H9 (cell line): Measurements from ENCODE around the gene RAMAC. TPM values are rescaled to one million over a fixed set of nuclear protein-coding genes. Genes with fewer than 3 reads are reported as not detected.

Experiments used
- DNase-seq: peaks from one replicate; pipeline ENCODE4 v3.0.0-alpha.2; 2017
- H2AFZ ChIP-seq: one replicate; pipeline ENCODE4 v1.6.1; 2013; ENCODE audit warnings: mild to moderate bottlenecking, low read length, control low read depth, moderate library complexity
- H2AK5ac ChIP-seq: 2 replicates; pipeline ENCODE4 v1.6.1; 2013; ENCODE audit warnings: low read length, control low read depth, mixed read lengths; ENCODE audit not compliant: insufficient read length
- H2BK120ac ChIP-seq: one replicate; pipeline ENCODE4 v1.6.1; 2013; ENCODE audit warnings: low read depth, mild to moderate bottlenecking, low read length, control low read depth, inconsistent platforms; ENCODE audit not compliant: poor library complexity, severe bottlenecking
- H2BK12ac ChIP-seq: 2 replicates; pipeline ENCODE4 v1.6.1; 2013; ENCODE audit warnings: low read length, control low read depth, mixed read lengths, low read depth; ENCODE audit not compliant: insufficient read length
- H2BK15ac ChIP-seq: 2 replicates; pipeline ENCODE4 v1.6.1; 2013; ENCODE audit warnings: low read depth, low read length, control low read depth
- H2BK20ac ChIP-seq: one replicate; pipeline ENCODE4 v1.6.1; 2013; ENCODE audit warnings: low read depth, mild to moderate bottlenecking, low read length, control low read depth, inconsistent platforms; ENCODE audit not compliant: poor library complexity, severe bottlenecking
- H2BK5ac ChIP-seq: 2 replicates; pipeline ENCODE4 v1.6.1; 2013; ENCODE audit warnings: low read length, control low read depth, mixed read lengths; ENCODE audit not compliant: insufficient read length
- H3K14ac ChIP-seq: 2 replicates; pipeline ENCODE4 v1.6.1; 2013; ENCODE audit warnings: low read length, control low read depth; ENCODE audit not compliant: insufficient read depth
- H3K18ac ChIP-seq: 2 replicates; pipeline ENCODE4 v1.6.1; 2013; ENCODE audit warnings: low read depth, mild to moderate bottlenecking, mixed read lengths, low read length, control low read depth; ENCODE audit not compliant: insufficient read length
- H3K23ac ChIP-seq: 2 replicates; pipeline ENCODE4 v1.6.1; 2013; ENCODE audit warnings: low read length, control low read depth, mixed read lengths, low read depth; ENCODE audit not compliant: insufficient read length
- H3K23me2 ChIP-seq: 2 replicates; pipeline ENCODE4 v1.6.1; 2013; ENCODE audit warnings: low read depth, mild to moderate bottlenecking, mixed read lengths, low read length, control low read depth; ENCODE audit not compliant: insufficient read length, poor library complexity, severe bottlenecking
- H3K27ac ChIP-seq: 2 replicates; pipeline ENCODE4 v1.5.1; 2013; ENCODE audit warnings: low read length, control low read depth, mixed read lengths, low read depth; ENCODE audit not compliant: insufficient read length
- H3K27me3 ChIP-seq: 2 replicates; pipeline ENCODE4 v1.6.1; 2013; ENCODE audit warnings: low read length, control low read depth, inconsistent platforms; ENCODE audit not compliant: insufficient read depth
- H3K4ac ChIP-seq: 2 replicates; pipeline ENCODE4 v1.6.1; 2013; ENCODE audit warnings: low read depth, mild to moderate bottlenecking, control low read depth, inconsistent platforms, low read length, moderate library complexity
- H3K4me1 ChIP-seq: 2 replicates; pipeline ENCODE4 v1.6.1; 2013; ENCODE audit warnings: low read length, control low read depth, inconsistent platforms; ENCODE audit not compliant: insufficient read depth
- H3K4me2 ChIP-seq: 2 replicates; pipeline ENCODE4 v1.6.1; 2013; ENCODE audit warnings: low read length, control low read depth, mixed read lengths; ENCODE audit not compliant: insufficient read length, insufficient read depth
- H3K56ac ChIP-seq: 2 replicates; pipeline ENCODE4 v1.6.1; 2013; ENCODE audit warnings: low read depth, mild to moderate bottlenecking, mixed read lengths, low read length, control low read depth; ENCODE audit not compliant: insufficient read length
- H3K79me1 ChIP-seq: 2 replicates; pipeline ENCODE4 v1.6.1; 2013; ENCODE audit warnings: low read depth, mild to moderate bottlenecking, moderate library complexity, low read length, control low read depth, inconsistent platforms; ENCODE audit not compliant: insufficient read depth, poor library complexity, severe bottlenecking
- H3K79me2 ChIP-seq: 2 replicates; pipeline ENCODE4 v1.6.1; 2013; ENCODE audit warnings: low read length, control low read depth, inconsistent platforms; ENCODE audit not compliant: insufficient read depth
- H3K9ac ChIP-seq: 2 replicates; pipeline ENCODE4 v1.6.1; 2013; ENCODE audit warnings: low read length, control low read depth, mixed read lengths; ENCODE audit not compliant: insufficient read length; ENCODE audit errors: extremely low read depth
- H3K9me3 ChIP-seq: one replicate; pipeline ENCODE4 v1.6.1; 2013; ENCODE audit warnings: low read depth, low read length, inconsistent platforms; ENCODE audit not compliant: control insufficient read depth
- H3T11ph ChIP-seq: one replicate; pipeline ENCODE4 v1.6.1; 2013; ENCODE audit warnings: mild to moderate bottlenecking, low read length, control low read depth, inconsistent platforms
- H4K20me1 ChIP-seq: one replicate; pipeline ENCODE4 v1.6.1; 2013; ENCODE audit not compliant: control insufficient read depth, insufficient read length, insufficient read depth
- H4K5ac ChIP-seq: 2 replicates; pipeline ENCODE4 v1.6.1; 2013; ENCODE audit warnings: low read depth, mild to moderate bottlenecking, mixed read lengths, low read length, control low read depth; ENCODE audit not compliant: insufficient read length
- H4K8ac ChIP-seq: replicated peaks from 2 replicates; pipeline ENCODE4 v1.6.1; 2013; ENCODE audit warnings: low read length, control low read depth, mixed read lengths, low read depth; ENCODE audit not compliant: insufficient read length
- H4K91ac ChIP-seq: 2 replicates; pipeline ENCODE4 v1.6.1; 2013; ENCODE audit warnings: low read depth, mild to moderate bottlenecking, moderate library complexity, mixed read lengths, low read length, control low read depth; ENCODE audit not compliant: insufficient read length
- H3K27ac Mint-ChIP-seq, 3 experiments: 2 replicates in 2 of 3; 3 replicates in 1 of 3; pipeline ENCODE4 v1.8.0; 2020 to 2021; ENCODE audit warnings: mixed read lengths in 3 of 3, mild to moderate bottlenecking in 1 of 3, moderate library complexity in 1 of 3
- H3K27me3 Mint-ChIP-seq: 2 replicates; pipeline ENCODE4 v1.8.0; 2021; ENCODE audit warnings: low read depth, mild to moderate bottlenecking, moderate library complexity, mixed read lengths
- H3K36me3 Mint-ChIP-seq, 3 experiments: 2 replicates in 2 of 3; 3 replicates in 1 of 3; pipeline ENCODE4 v1.8.0; 2020 to 2021; ENCODE audit warnings: low read depth in 3 of 3, mixed read lengths in 3 of 3; ENCODE audit not compliant: insufficient read depth in 1 of 3
- H3K4me1 Mint-ChIP-seq, 2 experiments: 2 replicates each; pipeline ENCODE4 v1.8.0; 2020; ENCODE audit warnings: mixed read lengths in 2 of 2
- H3K4me3 Mint-ChIP-seq, 2 experiments: 2 replicates in 1 of 2; 3 replicates in 1 of 2; pipeline ENCODE4 v1.8.0; 2020 to 2021; ENCODE audit warnings: mild to moderate bottlenecking in 2 of 2, mixed read lengths in 2 of 2, moderate library complexity in 1 of 2
- H3K9me3 Mint-ChIP-seq, 2 experiments: 2 replicates in 1 of 2; 3 replicates in 1 of 2; pipeline ENCODE4 v1.8.0; 2020; ENCODE audit warnings: mild to moderate bottlenecking in 2 of 2, mixed read lengths in 2 of 2, moderate library complexity in 1 of 2
- WGBS: extraction: QIAGEN DNeasy Blood & Tissue Kit; methylation state at CpG from one replicate; pipeline ENCODE4 v1.1.7; 2013; ENCODE audit warnings: missing lambda C conversion rate, low lambda C conversion rate, mixed read lengths; ENCODE audit not compliant: insufficient read length; ENCODE audit errors: extremely low coverage; 5-methylcytosine and 5-hydroxymethylcytosine counted together
- total RNA-seq: library from RNA; stranded (reverse); gene quantifications from 2 replicates; pipeline ENCODE4 v1.2.1, GENCODE V29; 2021
- TF ChIP-seq, protein P1 (sequence below): fragments of 200-600 bp; sonication (generic); conservative IDR thresholded peaks from 3 replicates; pipeline ENCODE4 v1.8.0; 2021; ENCODE audit warnings: antibody characterized with exemption, mild to moderate bottlenecking

RAMAC gene
- total RNA-seq, 1 experiment from 2014 or later, result 35.8 TPM

DNA sequence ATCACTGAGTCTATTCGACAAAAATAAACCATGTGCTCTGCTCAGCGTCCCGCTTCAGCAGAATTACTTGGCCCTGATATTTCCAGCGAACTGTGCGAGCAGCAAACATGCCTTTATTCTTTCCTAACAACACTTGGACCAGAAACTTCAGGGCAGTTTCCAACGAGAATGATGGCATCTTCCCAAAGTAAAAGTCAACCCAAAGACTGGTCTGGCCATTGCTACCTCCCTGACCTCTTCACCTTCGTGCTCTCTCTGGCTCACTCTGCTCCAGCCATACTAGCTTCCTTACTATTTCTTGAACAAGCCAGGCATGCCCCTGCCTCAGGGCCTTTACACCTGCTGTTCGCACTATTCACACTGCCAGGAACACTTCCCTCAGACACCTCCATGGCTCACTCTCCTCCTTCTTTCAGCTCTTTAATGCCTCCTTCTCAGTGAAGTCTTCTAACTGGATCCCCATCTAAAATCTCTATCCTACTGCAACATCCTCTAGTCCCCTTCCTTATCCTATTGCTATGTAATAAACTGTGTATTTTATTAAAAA is 39.8 kb upstream of the RAMAC start:
- WGBS, result no CpG with 5 or more reads among the region's 8 CpGs
- H3K4me2 ChIP-seq, result no peak overlapping the region
- H3T11ph ChIP-seq, result no peak overlapping the region
- H2BK12ac ChIP-seq, result no peak overlapping the region
- H2AFZ ChIP-seq, result no peak overlapping the region
- H3K56ac ChIP-seq, result no peak overlapping the region
- peaks cover 5% of the 10 kb centered on the region for H3K27me3 Mint-ChIP-seq
- TF ChIP-seq, protein P1, sequence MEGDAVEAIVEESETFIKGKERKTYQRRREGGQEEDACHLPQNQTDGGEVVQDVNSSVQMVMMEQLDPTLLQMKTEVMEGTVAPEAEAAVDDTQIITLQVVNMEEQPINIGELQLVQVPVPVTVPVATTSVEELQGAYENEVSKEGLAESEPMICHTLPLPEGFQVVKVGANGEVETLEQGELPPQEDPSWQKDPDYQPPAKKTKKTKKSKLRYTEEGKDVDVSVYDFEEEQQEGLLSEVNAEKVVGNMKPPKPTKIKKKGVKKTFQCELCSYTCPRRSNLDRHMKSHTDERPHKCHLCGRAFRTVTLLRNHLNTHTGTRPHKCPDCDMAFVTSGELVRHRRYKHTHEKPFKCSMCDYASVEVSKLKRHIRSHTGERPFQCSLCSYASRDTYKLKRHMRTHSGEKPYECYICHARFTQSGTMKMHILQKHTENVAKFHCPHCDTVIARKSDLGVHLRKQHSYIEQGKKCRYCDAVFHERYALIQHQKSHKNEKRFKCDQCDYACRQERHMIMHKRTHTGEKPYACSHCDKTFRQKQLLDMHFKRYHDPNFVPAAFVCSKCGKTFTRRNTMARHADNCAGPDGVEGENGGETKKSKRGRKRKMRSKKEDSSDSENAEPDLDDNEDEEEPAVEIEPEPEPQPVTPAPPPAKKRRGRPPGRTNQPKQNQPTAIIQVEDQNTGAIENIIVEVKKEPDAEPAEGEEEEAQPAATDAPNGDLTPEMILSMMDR, result no peak
- no peak overlapping the region for H2BK15ac ChIP-seq
- H3K9me3 ChIP-seq, result no peaks in the 10 kb centered on the region
- H3K27me3 ChIP-seq, result no peaks in the 10 kb centered on the region
- no peak overlapping the region for H3K4me3 Mint-ChIP-seq
- no peaks in the 10 kb centered on the region for H3K36me3 Mint-ChIP-seq
- no peaks in the 10 kb centered on the region for H3K23me2 ChIP-seq
- no peak overlapping the region for H3K14ac ChIP-seq
- no peak overlapping the region for H2AK5ac ChIP-seq
- H3K18ac ChIP-seq, result no peak overlapping the region
- H3K4ac ChIP-seq, result no peak overlapping the region
- 0 out of 2 replicates have a peak, but pooled peaks cover 2% of the 10 kb centered on the region for H3K79me2 ChIP-seq
- H2BK5ac ChIP-seq, result no peak overlapping the region
- H3K23ac ChIP-seq, result no peak overlapping the region
- H3K4me1 Mint-ChIP-seq, result peaks cover 5 to 6% of the 10 kb centered on the region in 2 experiments; a peak in 3 of 4 replicates
- H3K27ac ChIP-seq, result no peak overlapping the region
- no peak for DNase-seq
- no peak overlapping the region for H2BK120ac ChIP-seq
- no peaks in the 10 kb centered on the region for H3K9me3 Mint-ChIP-seq
- H4K8ac ChIP-seq, result no peak overlapping the region
- no peak overlapping the region; a peak in 1 of 7 replicates for H3K27ac Mint-ChIP-seq
- H4K20me1 ChIP-seq, result no peaks in the 10 kb centered on the region
- H4K5ac ChIP-seq, result no peak overlapping the region
- H3K9ac ChIP-seq, result no peak overlapping the region
- no peak overlapping the region for H4K91ac ChIP-seq
- H3K4me1 ChIP-seq, result no peaks in the 10 kb centered on the region
- no peaks in the 10 kb centered on the region for H3K79me1 ChIP-seq
- no peak overlapping the region for H2BK20ac ChIP-seq
